ENCODE measurements around the gene ASTN2. TPM values are rescaled to one million over a fixed set of nuclear protein-coding genes. Genes with fewer than 3 reads are reported as not detected.

The ASTN2 gene
- 5.6 TPM for polyA plus RNA-seq (2013, experiment 1 of 2; ENCODE audit: insufficient read length)
- polyA plus RNA-seq (2013, experiment 2 of 2; ENCODE audit: insufficient read length): 6.2 TPM

- peak; percentile 12 for DNase-seq
These were observed at the start of gene ASTN2 for GRCh38 chr9:117414906-117415331. Gene ASTN2, minus strand, starts transcription at chr9:117415057. Its CDS starts 119 bp downstream, at chr9:117414938.

- DNase-seq: no peak
These were observed 48.0 kb upstream of the ASTN2 start for GRCh38 chr9:117462861-117463260.

GRCh38 chr9:117461386-117461785, 46.5 kb upstream of the ASTN2 start:
- DNase-seq: no peak

GRCh38 chr9:117460743-117461142, 45.9 kb upstream of the ASTN2 start:
- no peak for DNase-seq

GRCh38 chr9:117459913-117460312, 45.1 kb upstream of the ASTN2 start:
- no peak for DNase-seq

- DNase-seq: no peak
These were observed 43.2 kb upstream of the ASTN2 start for GRCh38 chr9:117458066-117458465.

- no peak for DNase-seq
These were observed 39.9 kb upstream of the ASTN2 start for GRCh38 chr9:117454711-117455110.

- no peak for DNase-seq
These were observed 38.9 kb upstream of the ASTN2 start for GRCh38 chr9:117453737-117454136.

- DNase-seq: no peak
These were observed 36.5 kb upstream of the ASTN2 start for GRCh38 chr9:117451311-117451710.

GRCh38 chr9:117448066-117448465, 33.2 kb upstream of the ASTN2 start:
- peak; percentile 11 for DNase-seq

- no peak for DNase-seq
These were observed 30.8 kb upstream of the ASTN2 start for GRCh38 chr9:117445631-117446030.

GRCh38 chr9:117444501-117444900, 29.6 kb upstream of the ASTN2 start:
- DNase-seq: no peak

- no peak for DNase-seq
These were observed 22.4 kb upstream of the ASTN2 start for GRCh38 chr9:117437283-117437682.

- no peak for DNase-seq
These were observed 20.9 kb upstream of the ASTN2 start for GRCh38 chr9:117435630-117436261.

- DNase-seq: no peak
These were observed 19.7 kb upstream of the ASTN2 start for GRCh38 chr9:117434566-117434965.

- DNase-seq: no peak
These were observed 16.0 kb upstream of the ASTN2 start for GRCh38 chr9:117430813-117431212.

- no peak for DNase-seq
These were observed 12.6 kb upstream of the ASTN2 start for GRCh38 chr9:117427357-117427913.

- DNase-seq: no peak
These were observed 10.7 kb upstream of the ASTN2 start for GRCh38 chr9:117425566-117425965.

GRCh38 chr9:117424291-117424690, 9.4 kb upstream of the ASTN2 start:
- no peak for DNase-seq

- DNase-seq: no peak
These were observed 3.3 kb upstream of the ASTN2 start for GRCh38 chr9:117418111-117418510.

GRCh38 chr9:117416856-117417255, 2.0 kb upstream of the ASTN2 start:
- DNase-seq: no peak

- no peak for DNase-seq
These were observed 579 bp upstream of the ASTN2 start for GRCh38 chr9:117415358-117415914.

- DNase-seq: peak; percentile 26
These were observed 494 bp downstream of the ASTN2 start for GRCh38 chr9:117414220-117414905.

All from fibroblast of skin of scalp (primary cell).